Prostate gland (tissue), 2 donors: ENCODE data around the gene KDM1A.

Source experiments
- POLR2A ChIP-seq: fragments of 450-650 bp; IDR thresholded peaks from one replicate; pipeline ENCODE4 v1.6.1; 2016; ENCODE audit warnings: antibody characterized with exemption, mild to moderate bottlenecking
- TF ChIP-seq, protein P1 (sequence below), 4 experiments: fragments of 200-600 bp in 2 of 4; fragments of 450-650 bp in 2 of 4; sonication (generic) in 2 of 4; IDR thresholded peaks; 1 replicate in 3 of 4; 2 replicates in 1 of 4; pipeline ENCODE4 v1.5.1; 2016 to 2019; ENCODE audit warnings: antibody characterized with exemption in 4 of 4, mild to moderate bottlenecking in 2 of 4, moderate library complexity in 2 of 4

DNA sequence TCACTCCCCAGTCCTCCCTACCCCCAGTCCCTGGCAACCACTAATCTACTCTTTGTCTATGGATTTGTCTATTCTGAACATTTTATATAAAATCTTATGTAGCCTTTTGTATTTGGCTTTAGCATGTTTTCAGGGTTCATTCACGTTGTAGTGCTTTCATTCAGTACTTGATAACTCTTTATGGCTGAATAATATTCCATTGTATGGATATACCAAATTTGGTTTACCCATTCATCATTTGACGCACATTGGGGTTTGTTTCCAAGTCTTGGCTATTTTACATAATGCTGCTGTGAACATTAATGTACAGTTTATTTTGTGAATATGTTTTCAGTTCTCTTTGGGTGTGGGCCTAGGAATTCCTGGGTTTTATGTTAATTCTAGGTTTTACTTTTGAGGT, 2.6 kb downstream of the KDM1A start:
- TF ChIP-seq, protein P1, sequence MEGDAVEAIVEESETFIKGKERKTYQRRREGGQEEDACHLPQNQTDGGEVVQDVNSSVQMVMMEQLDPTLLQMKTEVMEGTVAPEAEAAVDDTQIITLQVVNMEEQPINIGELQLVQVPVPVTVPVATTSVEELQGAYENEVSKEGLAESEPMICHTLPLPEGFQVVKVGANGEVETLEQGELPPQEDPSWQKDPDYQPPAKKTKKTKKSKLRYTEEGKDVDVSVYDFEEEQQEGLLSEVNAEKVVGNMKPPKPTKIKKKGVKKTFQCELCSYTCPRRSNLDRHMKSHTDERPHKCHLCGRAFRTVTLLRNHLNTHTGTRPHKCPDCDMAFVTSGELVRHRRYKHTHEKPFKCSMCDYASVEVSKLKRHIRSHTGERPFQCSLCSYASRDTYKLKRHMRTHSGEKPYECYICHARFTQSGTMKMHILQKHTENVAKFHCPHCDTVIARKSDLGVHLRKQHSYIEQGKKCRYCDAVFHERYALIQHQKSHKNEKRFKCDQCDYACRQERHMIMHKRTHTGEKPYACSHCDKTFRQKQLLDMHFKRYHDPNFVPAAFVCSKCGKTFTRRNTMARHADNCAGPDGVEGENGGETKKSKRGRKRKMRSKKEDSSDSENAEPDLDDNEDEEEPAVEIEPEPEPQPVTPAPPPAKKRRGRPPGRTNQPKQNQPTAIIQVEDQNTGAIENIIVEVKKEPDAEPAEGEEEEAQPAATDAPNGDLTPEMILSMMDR (IDR thresholded peaks at IDR 0.05): no peak
- no peak for TF ChIP-seq POLR2A
